ENCODE results near the gene RALGDS. TPM values are rescaled to one million over a fixed set of nuclear protein-coding genes. Genes with fewer than 3 reads are reported as not detected.
"Not testable (repeated sequence)": the region's sequence is repeated elsewhere in the genome, so short reads cannot be mapped to it uniquely, and the experiment has no call there.

RALGDS gene
- total RNA-seq, 1 experiment from 2014 or later = 38.2 TPM

DNA sequence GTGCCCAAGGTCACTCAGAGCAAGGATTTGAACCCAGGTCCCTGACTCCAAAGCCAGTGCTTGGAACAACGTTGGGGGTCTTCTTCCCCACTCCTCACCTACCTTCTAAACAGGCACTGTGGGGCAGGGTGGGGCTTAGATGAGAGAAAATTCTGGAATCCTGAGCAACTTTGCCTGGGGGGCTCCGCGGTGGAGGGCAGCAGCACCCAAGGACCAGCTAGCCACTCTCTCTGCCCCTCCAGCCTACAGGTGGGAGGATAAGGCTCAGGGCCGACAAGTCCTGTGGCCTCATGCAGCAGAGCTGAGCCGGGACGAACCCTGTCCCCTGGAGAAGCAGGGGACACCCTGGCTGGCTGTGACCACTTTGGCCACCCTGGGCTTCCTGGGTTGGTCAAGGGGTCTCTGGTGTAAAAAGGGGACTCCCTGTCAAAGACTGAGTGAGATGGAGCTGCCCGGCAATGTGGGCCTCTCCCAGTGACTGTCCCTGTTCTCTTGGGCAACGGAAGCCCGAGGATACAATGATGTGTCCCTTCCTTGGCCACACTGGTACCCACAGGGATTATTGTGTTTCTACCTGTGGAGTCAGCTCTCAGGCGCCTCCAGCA is 32.8 kb downstream of the RALGDS start:
- DNase-seq (ENCODE audit: low spot score) = no peak

DNA sequence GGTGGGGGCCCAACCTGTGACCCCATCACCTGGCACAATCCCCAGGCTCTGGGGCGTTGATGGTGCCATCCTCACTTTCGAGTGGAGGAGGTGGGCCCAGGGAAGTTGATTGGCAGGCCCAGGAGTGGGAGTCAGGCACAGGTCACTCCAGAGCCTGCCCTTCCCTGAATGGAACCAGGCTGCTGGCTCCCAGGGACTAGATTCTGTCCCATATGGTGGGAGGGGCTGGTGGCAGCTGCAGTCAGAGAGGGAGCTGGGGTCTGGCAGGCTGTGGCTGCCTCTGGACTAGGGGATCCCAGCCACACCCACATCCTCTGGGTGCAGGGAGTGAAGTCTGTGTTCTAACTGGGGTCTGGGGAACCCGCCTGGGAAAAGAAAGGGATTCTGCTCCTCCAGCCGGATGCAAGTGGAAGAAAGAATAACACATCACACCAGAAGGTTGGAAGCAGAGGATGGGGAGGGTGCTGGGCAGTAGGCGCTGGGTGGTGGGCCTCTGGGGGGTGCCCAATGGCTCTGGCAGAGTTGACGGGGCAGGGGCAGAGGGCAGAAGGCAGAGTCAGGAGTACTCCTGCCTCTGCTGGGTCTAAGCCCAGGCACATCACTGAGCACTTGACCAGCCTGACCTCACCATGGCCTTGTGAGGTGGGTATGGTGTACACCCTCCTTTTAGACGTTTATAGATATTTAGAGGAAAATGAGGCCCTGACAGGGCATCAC is 33.5 kb downstream of the RALGDS start:
- no peak for DNase-seq (ENCODE audit: low spot score)

DNA sequence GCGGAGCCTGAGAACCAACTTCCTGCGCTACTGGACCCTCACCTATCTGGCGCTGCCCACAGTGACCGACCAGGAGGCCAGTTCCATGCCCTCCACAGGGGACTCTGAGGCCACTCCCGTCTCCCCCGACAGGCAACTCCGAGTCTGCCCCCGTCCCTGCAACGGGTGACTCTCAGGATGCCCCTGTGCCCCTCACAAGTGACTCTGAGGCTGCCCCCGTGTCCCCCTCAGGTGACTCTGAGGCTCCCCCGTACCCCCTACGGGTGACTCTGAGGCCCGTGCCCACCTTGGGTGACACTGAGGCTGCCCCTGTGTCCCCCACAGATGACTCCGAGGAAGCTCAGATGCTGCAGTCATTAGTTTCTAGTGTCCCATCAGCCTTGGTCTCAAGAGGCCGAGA is 34.1 kb downstream of the RALGDS start:
- DNase-seq (ENCODE audit: low spot score) = no peak

- not testable (repeated sequence) for DNase-seq (ENCODE audit: low spot score)
Measured at GRCh38 chr9:133086212-133086860, 34.7 kb downstream of the RALGDS start.

- not testable (repeated sequence) for DNase-seq (ENCODE audit: low spot score)
Measured at GRCh38 chr9:133083688-133084087, 37.4 kb downstream of the RALGDS start.

- DNase-seq (ENCODE audit: low spot score) = not testable (repeated sequence)
Measured at GRCh38 chr9:133081957-133082644, 38.9 kb downstream of the RALGDS start.

DNA sequence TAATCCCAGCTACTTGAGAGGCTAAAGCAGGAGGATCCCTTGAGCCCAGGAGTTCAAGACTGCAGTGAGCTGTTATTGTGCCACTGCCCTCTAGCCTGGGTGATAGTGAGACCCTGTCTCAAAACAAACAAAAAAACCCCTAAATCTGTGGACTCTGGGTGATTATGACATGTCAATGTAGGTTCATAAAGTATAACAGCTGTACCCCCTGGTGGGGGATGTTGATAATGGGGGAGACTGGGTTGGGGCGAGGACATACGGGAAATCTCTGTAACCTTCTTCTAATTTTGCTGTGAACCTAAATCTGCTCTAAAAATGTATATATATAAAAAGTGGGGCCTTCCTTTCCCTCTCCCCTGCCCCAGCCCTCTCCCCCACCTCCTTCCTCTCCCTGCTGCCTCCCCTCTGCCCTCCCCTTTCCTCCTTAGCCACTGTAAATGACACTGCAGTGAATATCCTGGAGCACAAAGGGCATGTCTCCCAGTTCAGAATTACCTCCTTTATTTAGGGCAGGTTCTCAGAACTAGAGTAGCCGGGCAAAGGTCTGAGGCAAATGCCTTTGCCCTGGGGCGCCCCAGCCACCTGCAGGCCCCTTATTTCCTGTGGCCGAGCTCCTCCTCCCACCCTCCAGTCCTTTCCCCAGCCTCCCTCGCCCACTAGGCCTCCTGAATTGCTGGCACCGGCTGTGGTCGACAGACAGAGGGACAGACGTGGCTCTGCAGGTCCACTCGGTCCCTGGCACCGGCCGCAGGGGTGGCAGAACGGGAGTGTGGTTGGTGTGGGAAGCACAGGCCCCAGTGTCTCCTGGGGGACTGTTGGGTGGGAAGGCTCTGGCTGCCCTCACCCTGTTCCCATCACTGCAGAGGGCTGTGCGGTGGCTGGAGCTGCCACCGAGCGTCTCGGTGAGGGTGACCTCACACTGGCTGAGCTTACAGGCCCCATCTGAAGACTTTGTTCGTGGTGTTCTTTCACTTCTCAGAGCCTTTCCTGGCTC is 40.0 kb downstream of the RALGDS start:
- DNase-seq (ENCODE audit: low spot score) = not testable (repeated sequence)

DNA sequence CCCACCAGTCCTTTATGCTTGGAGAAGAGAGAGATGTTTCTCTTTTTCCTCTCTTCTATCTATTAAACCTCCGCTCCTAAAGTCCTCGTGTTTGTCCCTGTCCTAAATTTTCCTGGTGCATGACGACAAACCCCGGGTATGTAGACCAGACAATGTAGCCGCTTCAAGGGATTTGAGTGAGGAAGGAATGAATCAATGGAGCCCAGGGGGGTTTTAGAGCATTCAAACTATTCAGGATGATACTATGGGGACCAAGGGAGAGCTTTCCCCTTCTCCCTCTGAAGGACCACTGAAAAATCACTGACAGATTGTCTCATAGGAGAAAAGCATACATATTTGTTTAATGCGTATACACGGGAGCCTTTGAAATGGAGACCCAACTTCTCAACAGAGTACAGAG is 40.9 kb downstream of the RALGDS start:
- DNase-seq (ENCODE audit: low spot score) = no peak

DNA sequence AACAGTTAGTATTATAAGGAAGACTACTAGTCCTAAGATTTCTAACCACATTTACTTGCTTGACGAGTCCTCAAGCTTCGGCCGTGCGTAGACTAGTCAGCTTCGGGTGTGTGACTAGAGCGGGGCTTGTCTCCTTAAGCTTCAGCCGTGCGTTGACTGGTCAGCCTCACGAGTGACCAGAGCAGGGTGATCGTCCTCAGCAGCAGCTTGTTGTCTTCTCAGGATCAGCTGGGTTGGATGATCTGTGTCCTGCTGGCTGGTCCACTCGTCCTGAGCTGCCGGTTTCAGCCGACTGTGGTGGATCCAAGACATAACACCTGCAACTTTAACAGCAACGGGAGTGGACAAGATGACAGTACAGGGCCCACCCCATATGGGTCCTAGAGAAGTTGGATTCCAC is 42.6 kb downstream of the RALGDS start:
- DNase-seq (ENCODE audit: low spot score) = no peak

DNA sequence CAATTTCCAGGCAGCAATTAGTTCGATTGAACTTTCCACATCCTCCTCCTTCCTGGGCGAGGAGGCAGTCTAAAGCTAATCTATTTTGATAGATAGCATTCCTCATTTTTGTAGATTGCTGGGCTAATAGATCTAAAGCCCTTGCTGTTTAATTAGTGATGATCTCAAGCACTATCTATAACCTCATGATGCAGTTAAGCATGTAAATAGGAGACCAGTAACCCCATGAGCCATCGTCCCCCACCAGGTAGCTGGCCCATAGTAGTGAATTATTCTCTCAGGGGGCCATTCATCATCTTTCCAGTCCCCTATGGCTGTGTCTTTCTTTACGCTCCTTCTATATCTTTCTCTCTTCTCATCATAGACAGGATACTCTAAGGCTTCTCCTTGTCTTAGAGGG is 44.3 kb downstream of the RALGDS start:
- no peak for DNase-seq (ENCODE audit: low spot score)

GRCh38 chr9:133075925-133076630 is 45.0 kb downstream of the RALGDS start:
- DNase-seq (ENCODE audit: low spot score) = peak; percentile 85

- DNase-seq (ENCODE audit: low spot score) = peak; percentile 28
Measured at GRCh38 chr9:133074111-133074651, 46.9 kb downstream of the RALGDS start.

- no peak for DNase-seq (ENCODE audit: low spot score)
Measured at GRCh38 chr9:133073086-133074014, 47.7 kb downstream of the RALGDS start.

GRCh38 chr9:133072210-133072609 is 48.8 kb downstream of the RALGDS start:
- not testable (repeated sequence) for DNase-seq (ENCODE audit: low spot score)

- DNase-seq (ENCODE audit: low spot score) = no peak
Measured at GRCh38 chr9:133071484-133072150, 49.4 kb downstream of the RALGDS start.

DNA sequence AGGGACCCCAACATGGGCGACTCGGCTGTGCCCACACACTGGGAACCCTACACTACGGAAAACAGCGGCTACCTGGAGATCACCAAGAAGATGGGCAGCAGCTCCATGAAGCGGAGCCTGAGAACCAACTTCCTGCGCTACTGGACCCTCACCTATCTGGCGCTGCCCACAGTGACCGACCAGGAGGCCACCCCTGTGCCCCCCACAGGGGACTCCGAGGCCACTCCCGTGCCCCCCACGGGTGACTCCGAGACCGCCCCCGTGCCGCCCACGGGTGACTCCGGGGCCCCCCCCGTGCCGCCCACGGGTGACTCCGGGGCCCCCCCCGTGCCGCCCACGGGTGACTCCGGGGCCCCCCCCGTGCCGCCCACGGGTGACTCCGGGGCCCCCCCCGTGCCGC is 50.1 kb downstream of the RALGDS start:
- not testable (repeated sequence) for DNase-seq (ENCODE audit: low spot score)

DNA sequence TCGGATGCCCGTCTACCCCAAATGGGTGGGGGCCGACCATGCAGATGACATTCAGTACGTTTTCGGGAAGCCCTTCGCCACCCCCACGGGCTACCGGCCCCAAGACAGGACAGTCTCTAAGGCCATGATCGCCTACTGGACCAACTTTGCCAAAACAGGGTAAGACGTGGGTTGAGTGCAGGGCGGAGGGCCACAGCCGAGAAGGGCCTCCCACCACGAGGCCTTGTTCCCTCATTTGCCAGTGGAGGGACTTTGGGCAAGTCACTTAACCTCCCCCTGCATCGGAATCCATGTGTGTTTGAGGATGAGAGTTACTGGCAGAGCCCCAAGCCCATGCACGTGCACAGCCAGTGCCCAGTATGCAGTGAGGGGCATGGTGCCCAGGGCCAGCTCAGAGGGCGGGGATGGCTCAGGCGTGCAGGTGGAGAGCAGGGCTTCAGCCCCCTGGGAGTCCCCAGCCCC is 50.5 kb downstream of the RALGDS start:
- not testable (repeated sequence) for DNase-seq (ENCODE audit: low spot score)

GRCh38 chr9:133068431-133068830 is 52.6 kb downstream of the RALGDS start:
- DNase-seq (ENCODE audit: low spot score) = not testable (repeated sequence)

Measured in A172 (cell line).